ENCODE measurements around the gene MAMDC4.
"Not testable (repeated sequence)": the region's sequence is repeated elsewhere in the genome, so short reads cannot be mapped to it uniquely, and the experiment has no call there.

Gene MAMDC4

GRCh38 chr9:136882109-136882946, 30.2 kb downstream of the MAMDC4 start (continued):
- no peak for TF ChIP-seq ZSCAN18 (tag by site-specific recombination; IDR thresholded peaks at IDR 0.05)
- peak; percentile 53; the same call in 1 of the 2 replicates for TF ChIP-seq SP7 (tag by site-specific recombination; IDR thresholded peaks at IDR 0.05)
- TF ChIP-seq ZNF514 (tag by site-specific recombination; IDR thresholded peaks at IDR 0.05) = no peak
- TF ChIP-seq GLIS1 (tag by site-specific recombination; IDR thresholded peaks at IDR 0.05) = peak; percentile 57
- TF ChIP-seq ZNF623 (tag by site-specific recombination; IDR thresholded peaks at IDR 0.05) = no peak
- TF ChIP-seq ZBTB17 (tag by site-specific recombination; IDR thresholded peaks at IDR 0.05) = peak; percentile 94
- TF ChIP-seq SP2 (tag by site-specific recombination; IDR thresholded peaks at IDR 0.05) = 0 out of 2 replicates have a peak, but pooled peaks have one; percentile 32
- no peak for TF ChIP-seq ZSCAN23 (tag by site-specific recombination; IDR thresholded peaks at IDR 0.05)
- TF ChIP-seq KLF1 (tag by site-specific recombination; IDR thresholded peaks at IDR 0.05) = 0 out of 2 replicates have a peak, but pooled peaks have one; percentile 30
- no peak for TF ChIP-seq ZNF596 (tag by site-specific recombination; IDR thresholded peaks at IDR 0.05)
- peak; percentile 68 for TF ChIP-seq EGR2 (tag by site-specific recombination; IDR thresholded peaks at IDR 0.05; ENCODE audit: low read depth)
- TF ChIP-seq ATF2 (tag by site-specific recombination; IDR thresholded peaks at IDR 0.05; ENCODE audit: low read depth) = no peak
- no peak for TF ChIP-seq ZNF785 (tag by site-specific recombination; IDR thresholded peaks at IDR 0.05)
- TF ChIP-seq ZBTB20 (tag by site-specific recombination; IDR thresholded peaks at IDR 0.05) = no peak
- TF ChIP-seq REST (tag by site-specific recombination; IDR thresholded peaks at IDR 0.05) = no peak

- H3K4me3 ChIP-seq (ENCODE audit: low read depth, low read length); H3K36me3 ChIP-seq (ENCODE audit: control insufficient read depth in 2 of 2, insufficient read depth in 1 of 2, low read length in 2 of 2); H3K27ac ChIP-seq (ENCODE audit: extremely low read depth, low read depth, low read length); H3K4me1 ChIP-seq (ENCODE audit: control insufficient read depth, insufficient read depth, low read length); H3K9me3 ChIP-seq (ENCODE audit: control insufficient read depth, insufficient read depth, low read depth, low read length): not testable (repeated sequence)
- ChIA-PET POLR2A (interaction anchor here (1.2 kb wide), 1 partner anchor 35 kb away, joined by 3 read pairs; no protein-coding TSS in a partner anchor), CTCF (interaction anchor here (1.6 kb wide), 1 partner anchor 146 kb away, joined by 8 read pairs; no protein-coding TSS in a partner anchor)
- TF ChIP-seq SP7 (tag by site-specific recombination; IDR thresholded peaks at IDR 0.05) = peak; percentile 2; the same call in 1 of the 2 replicates
- TF ChIP-seq ZBTB17 (tag by site-specific recombination; IDR thresholded peaks at IDR 0.05) = 0 out of 2 replicates have a peak, but pooled peaks have one; percentile 3
These were observed 30.8 kb downstream of the MAMDC4 start for GRCh38 chr9:136882947-136883283.

- H3K27ac ChIP-seq (ENCODE audit: extremely low read depth, low read depth, low read length); H3K4me1 ChIP-seq (ENCODE audit: control insufficient read depth, insufficient read depth, low read length); POLR2A ChIA-PET; H3K9me3 ChIP-seq (ENCODE audit: control insufficient read depth, insufficient read depth, low read depth, low read length); H3K36me3 ChIP-seq (ENCODE audit: control insufficient read depth in 2 of 2, insufficient read depth in 1 of 2, low read length in 2 of 2); H3K4me3 ChIP-seq (ENCODE audit: low read depth, low read length): not testable (repeated sequence)
- CTCF ChIA-PET = interaction anchor here (0.6 to 1.6 kb wide), 4 partner anchors 75 to 152 kb away, joined by 3 to 8 read pairs (median 4); no protein-coding TSS in a partner anchor
- TF ChIP-seq ZFHX2 (tag by site-specific recombination; conservative IDR thresholded peaks at IDR 0.05) = 0 out of 2 replicates have a peak, but pooled peaks have one; percentile 6
These were observed 31.5 kb downstream of the MAMDC4 start for GRCh38 chr9:136883670-136884069.
